SH-SY5Y (cell line): ENCODE measurements around the gene ARL4A.

Source experiments
- GATA2 ChIP-seq: IDR thresholded peaks from 2 replicates; pipeline ENCODE4 v1.6.1; 2011; ENCODE audit warnings: mild to moderate bottlenecking, low read depth, low read length
- GATA3 ChIP-seq: IDR thresholded peaks from 2 replicates; pipeline ENCODE4 v1.6.1; 2011; ENCODE audit warnings: low read depth, mild to moderate bottlenecking, low read length, moderate library complexity

The ARL4A gene

GRCh38 chr7:12653110-12653509 is 34.3 kb upstream of the ARL4A start:
- no peak for TF ChIP-seq GATA2
- TF ChIP-seq GATA3, result no peak

GRCh38 chr7:12653518-12653917 is 33.9 kb upstream of the ARL4A start:
- TF ChIP-seq GATA2, result no peak
- TF ChIP-seq GATA3, result no peak

GRCh38 chr7:12655161-12655560 is 32.3 kb upstream of the ARL4A start:
- TF ChIP-seq GATA3 (no peak), GATA2 (no peak)

- TF ChIP-seq GATA3 (no peak), GATA2 (no peak)
Observed at GRCh38 chr7:12661581-12661980, 25.9 kb upstream of the ARL4A start.

GRCh38 chr7:12670000-12670729 is 17.3 kb upstream of the ARL4A start:
- no peak for TF ChIP-seq GATA3
- no peak for TF ChIP-seq GATA2

- TF ChIP-seq GATA3 (no peak), GATA2 (no peak)
Observed at GRCh38 chr7:12670743-12671520, 16.5 kb upstream of the ARL4A start.

- TF ChIP-seq GATA3 (no peak), GATA2 (no peak)
Observed at GRCh38 chr7:12674053-12674452, 13.4 kb upstream of the ARL4A start.

GRCh38 chr7:12674861-12675260 is 12.6 kb upstream of the ARL4A start:
- TF ChIP-seq GATA3 (no peak), GATA2 (no peak)

- TF ChIP-seq GATA2, result no peak
Observed at GRCh38 chr7:12683678-12684585, 3.5 kb upstream of the ARL4A start.

GRCh38 chr7:12684733-12685132 is 2.7 kb upstream of the ARL4A start:
- TF ChIP-seq GATA2 (no peak), GATA3 (no peak)

GRCh38 chr7:12685550-12685949 is 1.9 kb upstream of the ARL4A start:
- TF ChIP-seq GATA3 (no peak), GATA2 (no peak)

GRCh38 chr7:12686234-12686890 is 1.1 kb upstream of the ARL4A start:
- TF ChIP-seq GATA2 (0 out of 2 replicates have a peak, but pooled peaks have one; percentile 7), GATA3 (no peak)

- TF ChIP-seq GATA3 (no peak), GATA2 (peak; percentile 58)
Observed at GRCh38 chr7:12687718-12688171, 312 bp downstream of the ARL4A start.

- TF ChIP-seq GATA2 (no peak), GATA3 (no peak)
Observed at GRCh38 chr7:12689451-12689850, 2.0 kb downstream of the ARL4A start.
